K562 (cell line): ENCODE measurements around the gene SP6. TPM values are rescaled to one million over a fixed set of nuclear protein-coding genes. Genes with fewer than 3 reads are reported as not detected.

Experiments used
- ATAC-seq: fragments of 200-7000 bp; cut with Tn5 transposase; 3 replicates; pipeline ENCODE4 v1.9.1; 2020; ENCODE audit warnings: moderate library complexity
- BruUV-seq: library from RNA; stranded (reverse); fragments of 400-500 nt; replicated peaks from 2 replicates; lab custom pipeline; 2021; lab: Mats Ljungman, UMichigan
- CTCF ChIA-PET: fragments of 300-600 bp; formaldehyde crosslinking; extraction: SDS; loops from one replicate; lab custom pipeline; 2021; ENCODE audit warnings: low intra/inter-chr PET ratio; lab: Yijun Ruan, JAX
- POLR2A ChIA-PET: fragments of 300-600, 350-650 bp; sonication (Branson Sonifier 250); formaldehyde crosslinking; extraction: SDS; loops from one replicate; lab custom pipeline; 2021; ENCODE audit warnings: antibody characterized with exemption, inconsistent platforms; lab: Yijun Ruan, JAX
- DNase-seq, 4 experiments: peaks; one replicate each; pipeline versions ENCODE4 v3.0.0 to v3.0.0-alpha.2; 2011 to 2018; ENCODE audit warnings: low spot score in 3 of 4, mixed read lengths in 3 of 4; ENCODE audit errors: extremely low read depth in 1 of 4
- FAIRE-seq: peaks from 2 replicates; lab custom pipeline; 2011; peaks lifted over from hg19 to GRCh38; lab: Jason Lieb, UNC
- H2AFZ ChIP-seq: 2 replicates; pipeline ENCODE4 v1.6.0; 2011; ENCODE audit warnings: low read depth, low read length, control low read depth, inconsistent platforms
- H3K27ac ChIP-seq: fragments of 200-600 bp; 3 replicates; pipeline ENCODE4 v1.8.0; 2011; ENCODE audit warnings: low read depth, mild to moderate bottlenecking, control low read depth, inconsistent platforms, low read length, moderate library complexity, mixed read lengths; ENCODE audit errors: extremely low read depth
- H3K27me3 ChIP-seq, 2 experiments: fragments of 300-600 bp in 1 of 2; 2 replicates in 1 of 2; 3 replicates in 1 of 2; pipeline versions ENCODE4 v1.6.0 to v1.8.0; 2011; ENCODE audit warnings: inconsistent platforms in 2 of 2, low read length in 2 of 2, mild to moderate bottlenecking in 1 of 2, mixed read lengths in 1 of 2, moderate library complexity in 1 of 2; ENCODE audit not compliant: control insufficient read depth in 2 of 2, insufficient read depth in 2 of 2
- H3K36me3 ChIP-seq: fragments of 300-600 bp; 3 replicates; pipeline ENCODE4 v1.8.0; 2011; ENCODE audit warnings: mild to moderate bottlenecking, low read length, inconsistent platforms; ENCODE audit not compliant: control insufficient read depth, insufficient read depth
- H3K4me1 ChIP-seq, 2 experiments: fragments of 200-600 bp in 1 of 2; replicated peaks in 1 of 2; 2 replicates in 1 of 2; 3 replicates in 1 of 2; pipeline versions ENCODE4 v1.5.1 to v1.8.0; 2011; ENCODE audit warnings: inconsistent platforms in 2 of 2, low read length in 2 of 2, mild to moderate bottlenecking in 1 of 2, mixed read lengths in 1 of 2, moderate library complexity in 1 of 2; ENCODE audit not compliant: control insufficient read depth in 2 of 2, insufficient read depth in 2 of 2
- H3K4me2 ChIP-seq: 2 replicates; pipeline ENCODE4 v1.6.1; 2011; ENCODE audit warnings: low read length, control low read depth, inconsistent platforms, mixed read lengths; ENCODE audit not compliant: insufficient read depth
- H3K4me3 ChIP-seq: fragments of 200-600 bp; sonication (generic), shearing (Covaris generic); 2 replicates; pipeline ENCODE4 v1.5.1; 2016; ENCODE audit warnings: control low read depth, inconsistent platforms
- H3K79me2 ChIP-seq: fragments of 200-600 bp; 3 replicates; pipeline ENCODE4 v1.8.0; 2011; ENCODE audit warnings: low read length, inconsistent platforms; ENCODE audit not compliant: control insufficient read depth, insufficient read depth
- H3K9ac ChIP-seq, 2 experiments: 2 replicates each; pipeline versions ENCODE4 v1.6.0 to v1.6.1; 2011; ENCODE audit warnings: low read depth in 2 of 2, low read length in 2 of 2, control low read depth in 1 of 2, inconsistent platforms in 1 of 2, mild to moderate bottlenecking in 1 of 2, mixed read lengths in 1 of 2; ENCODE audit not compliant: insufficient read depth in 1 of 2
- H3K9me1 ChIP-seq: one replicate; pipeline ENCODE4 v1.6.0; 2011; ENCODE audit warnings: inconsistent platforms, mild to moderate bottlenecking, low read length, moderate library complexity; ENCODE audit not compliant: control insufficient read depth, insufficient read depth
- H3K9me3 ChIP-seq: replicated peaks from 2 replicates; pipeline ENCODE4 v1.5.1; 2011; ENCODE audit warnings: low read depth, low read length, inconsistent platforms; ENCODE audit not compliant: control insufficient read depth, insufficient read depth
- H4K20me1 ChIP-seq: replicated peaks from 2 replicates; pipeline ENCODE4 v1.6.1; 2011; ENCODE audit warnings: low read length, inconsistent platforms, mixed read lengths; ENCODE audit not compliant: control insufficient read depth, insufficient read depth
- ASH1L ChIP-seq: fragments of 450-650 bp; IDR thresholded peaks from 2 replicates; pipeline ENCODE4 v1.6.1; 2018; ENCODE audit warnings: borderline replicate concordance, mild to moderate bottlenecking, low read depth; ENCODE audit not compliant: partially characterized antibody
- CREB1 ChIP-seq, 2 experiments: sonication (generic) in 1 of 2; formaldehyde crosslinking in 1 of 2; IDR thresholded peaks; 2 replicates each; pipeline versions ENCODE4 v1.6.1 to v1.8.0; 2012 to 2022; ENCODE audit warnings: inconsistent platforms in 1 of 2, mild to moderate bottlenecking in 1 of 2, missing genetic modification reagents in 1 of 2, moderate library complexity in 1 of 2
- HDAC6 ChIP-seq: IDR thresholded peaks from 2 replicates; pipeline ENCODE4 v1.6.1; 2012; ENCODE audit warnings: low read depth, mild to moderate bottlenecking, control low read depth, inconsistent platforms, low read length, moderate library complexity
- ZNF780A ChIP-seq: fragments of 250-450 bp; sonication (Bioruptor Pico); IDR thresholded peaks from 2 replicates; pipeline ENCODE4 v1.5.0; 2021; ENCODE audit warnings: mild to moderate bottlenecking
- WGBS: fragments of 100-300 bp; shearing (Covaris generic); methylation state at CpG from one replicate; pipeline ENCODE4 v1.1.6; 2016; ENCODE audit warnings: low coverage, mixed read lengths; ENCODE audit not compliant: insufficient coverage; ENCODE audit errors: missing lambda C conversion rate; 5-methylcytosine and 5-hydroxymethylcytosine counted together
- in situ Hi-C: fragments of 300-500 bp; cut with MboI; formaldehyde crosslinking; loops from 4 replicates; pipeline ENCODE4 v1.15.0; 2018; ENCODE audit warnings: inconsistent platforms, mixed read lengths
- intact Hi-C: fragments of 100-400 bp; cut with micrococcal nuclease; formaldehyde crosslinking; loops from 2 replicates; pipeline ENCODE4 v1.14.2; 2022
- polyA plus RNA-seq, 8 experiments: library from polyadenylated mRNA; depleted of rRNA in 4 of 8; stranded (reverse) in 5 of 8; unstranded in 3 of 8; fragments of >200 nt; fragmentation: Nextera tagmentation in 2 of 8; fragmentation: Illumina TruSeq in 1 of 8; extraction: Ambion mirVana in 2 of 8; extraction: Trizol in 1 of 8; gene quantifications; 2 replicates each; pipeline versions ENCODE4 v1.2.1 to v1.2.3, GENCODE V29; 2011 to 2014; ENCODE audit warnings: inconsistent platforms in 1 of 8, missing spikeins in 1 of 8
- total RNA-seq, 7 experiments: library from RNA; depleted of rRNA in 6 of 7; stranded (reverse); fragments of >200 nt in 6 of 7; fragmentation: Illumina TruSeq in 2 of 7; extraction: Trizol in 2 of 7; gene quantifications; 2 replicates each; pipeline versions ENCODE4 v1.2.1 to v1.2.3, GENCODE V29; 2011 to 2021; ENCODE audit warnings: low replicate concordance in 1 of 7

The SP6 gene
- total and polyA plus RNA-seq, 9 of the 15 experiments (the other 6 are each of a cell fraction or from before 2014, with no cell fraction given), result 0.11 to 7.9 (median 2.2) TPM

- TF ChIP-seq CREB1 (IDR thresholded peaks at IDR 0.05) (no peak), CREB1 (CRISPR knock-in tag; IDR thresholded peaks at IDR 0.05) (no peak), HDAC6 (no peak)
These were observed 44.1 kb downstream of the SP6 start (continued) for GRCh38 chr17:47806913-47807255.

- H2AFZ ChIP-seq, result no peak overlapping the region
- peaks cover 19 to 32% of the 10 kb centered on the region in 2 experiments for H3K4me1 ChIP-seq
- no peak for FAIRE-seq
- no peak overlapping the region for H3K27ac ChIP-seq
- 52% methylated on average over 12 of the region's 16 CpGs for WGBS
- ChIA-PET CTCF (no interaction called here), POLR2A (no interaction called here)
- intact Hi-C loops, result no loop called here
- DNase-seq, result no peak
- H3K36me3 ChIP-seq, result peaks cover 25% of the 10 kb centered on the region; the same call in 1 of the 3 replicates
- TF ChIP-seq ASH1L (no peak), ZNF780A (no peak)
- no peaks in the 10 kb centered on the region for H3K79me2 ChIP-seq
- peaks cover 0 to 22% of the 10 kb centered on the region in 2 experiments; a peak in 2 of 5 replicates for H3K27me3 ChIP-seq
- H3K9me1 ChIP-seq, result peaks cover 6% of the 10 kb centered on the region
- H4K20me1 ChIP-seq, result 0 out of 2 replicates have a peak, but pooled peaks cover 14% of the 10 kb centered on the region
- no peak overlapping the region for H3K9ac ChIP-seq
- H3K4me3 ChIP-seq, result no peak overlapping the region
- H3K4me2 ChIP-seq, result no peak overlapping the region
- ATAC-seq, result no peak
- no peaks in the 10 kb centered on the region for H3K9me3 ChIP-seq
- no TSS peak for BruUV-seq
- in situ Hi-C loops, result no loop called here
These were observed 44.7 kb downstream of the SP6 start for GRCh38 chr17:47806026-47806912.
